GM21723 (cell line): ENCODE data around the gene TCIRG1.

Experiments used
- ATAC-seq: cut with Tn5 transposase; IDR thresholded peaks from one replicate; pipeline ENCODE4 v1.9.1; 2021; ENCODE audit warnings: mild to moderate bottlenecking, moderate library complexity; ENCODE audit not compliant: unreplicated experiment

The TCIRG1 gene

GRCh38 chr11:68049509-68050370 is 10.9 kb downstream of the TCIRG1 start:
- no peak for ATAC-seq

- ATAC-seq = no peak
These were observed 11.6 kb downstream of the TCIRG1 start for GRCh38 chr11:68050371-68050841.

- no peak for ATAC-seq
These were observed 12.6 kb downstream of the TCIRG1 start for GRCh38 chr11:68051191-68052136.

GRCh38 chr11:68052137-68052873 is 13.5 kb downstream of the TCIRG1 start:
- ATAC-seq = no peak

GRCh38 chr11:68053117-68053516 is 14.3 kb downstream of the TCIRG1 start:
- ATAC-seq = no peak

GRCh38 chr11:68053981-68054812 is 15.4 kb downstream of the TCIRG1 start:
- no peak for ATAC-seq

GRCh38 chr11:68056317-68057285 is 17.8 kb downstream of the TCIRG1 start:
- ATAC-seq = no peak

- ATAC-seq = no peak
These were observed 19.0 kb downstream of the TCIRG1 start for GRCh38 chr11:68057807-68058206.

GRCh38 chr11:68061508-68061907 is 22.7 kb downstream of the TCIRG1 start:
- ATAC-seq = no peak

GRCh38 chr11:68064926-68065325 is 26.1 kb downstream of the TCIRG1 start:
- no peak for ATAC-seq

- ATAC-seq = no peak
These were observed 27.0 kb downstream of the TCIRG1 start for GRCh38 chr11:68065841-68066240.

GRCh38 chr11:68066742-68067141 is 27.9 kb downstream of the TCIRG1 start:
- ATAC-seq = no peak

GRCh38 chr11:68067991-68068390 is 29.2 kb downstream of the TCIRG1 start:
- no peak for ATAC-seq

GRCh38 chr11:68071281-68072048 is 32.6 kb downstream of the TCIRG1 start:
- no peak for ATAC-seq

- ATAC-seq = no peak
These were observed 35.9 kb downstream of the TCIRG1 start for GRCh38 chr11:68074584-68075352.

- no peak for ATAC-seq
These were observed 37.7 kb downstream of the TCIRG1 start for GRCh38 chr11:68076371-68077042.
